Osteoblast (primary cell): ENCODE results near the gene B3GALT6. TPM values are rescaled to one million over a fixed set of nuclear protein-coding genes. Genes with fewer than 3 reads are reported as not detected.

Experiments used
- DNase-seq: peaks from one replicate; pipeline ENCODE4 v3.0.0; 2011; ENCODE audit warnings: low spot score, mixed read lengths; ENCODE audit not compliant: insufficient read length; ENCODE audit errors: missing footprints
- H2AFZ ChIP-seq: 2 replicates; pipeline ENCODE4 v1.6.0; 2011; ENCODE audit warnings: mild to moderate bottlenecking, low read length
- H3K27ac ChIP-seq: 2 replicates; pipeline ENCODE4 v1.5.1; 2011; ENCODE audit warnings: mild to moderate bottlenecking, low read depth, low read length, moderate library complexity
- H3K27me3 ChIP-seq: 2 replicates; pipeline ENCODE4 v1.6.0; 2012; ENCODE audit warnings: mild to moderate bottlenecking, control low read depth, inconsistent platforms, low read length, moderate library complexity; ENCODE audit not compliant: insufficient read depth
- H3K36me3 ChIP-seq: 2 replicates; pipeline ENCODE4 v1.5.1; 2011; ENCODE audit warnings: mild to moderate bottlenecking, low read length, control low read depth, moderate library complexity; ENCODE audit not compliant: insufficient read depth
- H3K4me1 ChIP-seq: 2 replicates; pipeline ENCODE4 v1.5.1; 2011; ENCODE audit warnings: mild to moderate bottlenecking, low read length, control low read depth, moderate library complexity; ENCODE audit not compliant: insufficient read depth
- H3K4me2 ChIP-seq: 2 replicates; pipeline ENCODE4 v1.6.0; 2011; ENCODE audit warnings: mild to moderate bottlenecking, low read length; ENCODE audit not compliant: insufficient read depth
- H3K4me3 ChIP-seq: fragments of 200-600 bp; sonication (generic); 3 replicates; pipeline ENCODE4 v1.5.1; 2012; ENCODE audit warnings: mild to moderate bottlenecking, low read length, inconsistent platforms; ENCODE audit not compliant: insufficient read depth
- H3K79me2 ChIP-seq: 2 replicates; pipeline ENCODE4 v1.6.0; 2012; ENCODE audit warnings: mild to moderate bottlenecking, low read length, control low read depth, inconsistent platforms; ENCODE audit not compliant: insufficient read depth
- H3K9me3 ChIP-seq: 2 replicates; pipeline ENCODE4 v1.5.1; 2011; ENCODE audit warnings: low read depth, low read length, control low read depth
- H4K20me1 ChIP-seq: 2 replicates; pipeline ENCODE4 v1.6.0; 2012; ENCODE audit warnings: mild to moderate bottlenecking, low read length, control low read depth; ENCODE audit not compliant: insufficient read depth
- CTCF ChIP-seq: IDR thresholded peaks from 2 replicates; pipeline ENCODE4 v1.5.1; 2011; ENCODE audit warnings: mild to moderate bottlenecking, low read depth, low read length, moderate library complexity; ENCODE audit errors: extremely low read depth
- total RNA-seq: library from RNA; depleted of rRNA; stranded (reverse); fragments of >200 nt; gene quantifications from 2 replicates; pipeline ENCODE4 v1.2.3, GENCODE V29; 2012

B3GALT6 gene
- total RNA-seq, 1 donor = 29.7 TPM

GRCh38 chr1:1228187-1228586, 3.9 kb upstream of the B3GALT6 start:
- H4K20me1 ChIP-seq = peaks cover 57% of the 10 kb centered on the region

GRCh38 chr1:1228596-1229321, 3.3 kb upstream of the B3GALT6 start:
- Histone ChIP-seq H3K27ac (no peak overlapping the region), H3K36me3 (peaks cover 12% of the 10 kb centered on the region), H3K27me3 (no peaks in the 10 kb centered on the region), H3K4me1 (peaks cover 13% of the 10 kb centered on the region), H4K20me1 (peaks cover 54% of the 10 kb centered on the region), H3K9me3 (no peaks in the 10 kb centered on the region), H3K4me3 (no peak overlapping the region), H3K79me2 (peaks cover 91% of the 10 kb centered on the region), H2AFZ (no peak overlapping the region), H3K4me2 (no peak overlapping the region)
- TF ChIP-seq CTCF = no peak
- DNase-seq = no peak

More at GRCh38 chr1:1228187-1228586, 3.9 kb upstream of the B3GALT6 start:
- H3K36me3 ChIP-seq = peaks cover 14% of the 10 kb centered on the region
- no peak overlapping the region for H3K4me2 ChIP-seq
- no peak overlapping the region for H3K4me3 ChIP-seq
- H3K27ac ChIP-seq = no peak overlapping the region
- no peaks in the 10 kb centered on the region for H3K9me3 ChIP-seq
- DNase-seq = no peak
- H2AFZ ChIP-seq = no peak overlapping the region
- H3K79me2 ChIP-seq = peaks cover 85% of the 10 kb centered on the region
- no peak for TF ChIP-seq CTCF
- no peaks in the 10 kb centered on the region for H3K27me3 ChIP-seq
- peaks cover 13% of the 10 kb centered on the region for H3K4me1 ChIP-seq

- TF ChIP-seq CTCF = no peak
- DNase-seq = no peak
- Histone ChIP-seq H3K4me3 (no peak overlapping the region), H3K27ac (no peak overlapping the region), H3K79me2 (peaks cover 87% of the 10 kb centered on the region), H4K20me1 (peaks cover 50% of the 10 kb centered on the region), H3K4me2 (peak overlapping the region; percentile 7), H3K36me3 (peaks cover 12% of the 10 kb centered on the region), H3K9me3 (no peaks in the 10 kb centered on the region), H3K4me1 (peaks cover 13% of the 10 kb centered on the region), H3K27me3 (no peaks in the 10 kb centered on the region), H2AFZ (no peak overlapping the region)
These were observed 2.3 kb upstream of the B3GALT6 start for GRCh38 chr1:1229770-1230169.

DNA sequence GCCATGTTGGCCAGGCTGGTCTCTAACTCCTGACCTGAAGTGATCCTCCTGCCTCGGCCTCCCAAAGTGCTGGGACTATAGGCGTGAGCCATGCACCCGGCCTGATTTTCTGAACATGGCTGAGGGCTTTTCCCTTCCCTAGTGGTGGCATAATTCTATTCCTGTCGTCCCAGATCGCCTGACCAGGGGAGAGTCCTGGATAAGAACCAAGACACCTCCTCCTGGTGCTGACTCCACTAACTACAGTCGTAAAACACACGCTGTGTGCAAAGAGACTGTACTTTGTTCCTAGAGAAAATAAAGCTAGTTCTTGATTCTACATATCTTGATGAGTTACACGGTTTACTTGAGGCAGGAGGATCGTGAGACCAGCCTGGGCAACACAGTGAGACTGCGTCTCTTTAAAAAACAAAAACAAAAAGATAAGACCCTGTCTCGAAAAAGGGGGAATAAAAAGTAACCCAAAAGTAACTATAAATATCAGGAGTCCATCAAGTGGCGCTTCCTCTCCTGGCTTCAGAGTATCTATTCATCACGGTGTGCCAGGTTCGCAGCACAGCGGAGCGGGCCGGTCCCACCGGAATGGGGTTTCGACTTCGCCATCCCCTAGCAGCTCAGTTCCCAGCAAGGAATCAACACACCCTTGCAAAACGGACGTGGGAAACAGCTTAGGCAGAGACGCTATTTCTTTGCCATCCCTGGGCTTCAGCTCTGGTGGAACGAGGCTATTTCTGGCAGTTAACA, 1.2 kb upstream of the B3GALT6 start:
- Histone ChIP-seq H3K79me2 (peaks cover 76% of the 10 kb centered on the region), H3K27ac (peak overlapping the region; percentile 80), H3K4me1 (peaks cover 13% of the 10 kb centered on the region), H3K9me3 (no peaks in the 10 kb centered on the region), H3K36me3 (peaks cover 12% of the 10 kb centered on the region), H3K4me3 (peak overlapping the region; percentile 91), H4K20me1 (peaks cover 44% of the 10 kb centered on the region), H2AFZ (peak overlapping the region; percentile 87), H3K27me3 (no peaks in the 10 kb centered on the region), H3K4me2 (peak overlapping the region; percentile 100)
- peak; percentile 49 for TF ChIP-seq CTCF
- DNase-seq = peak; percentile 100
